GM21423 (cell line): ENCODE results near the gene CAPN7.
A peak's percentile ranks its signal among the peaks of the same experiment; 100 is the strongest.

Experiments
- ATAC-seq: cut with Tn5 transposase; IDR thresholded peaks from one replicate; pipeline ENCODE4 v1.9.1; 2021; ENCODE audit warnings: mild to moderate bottlenecking, moderate library complexity; ENCODE audit not compliant: unreplicated experiment

Gene CAPN7

DNA sequence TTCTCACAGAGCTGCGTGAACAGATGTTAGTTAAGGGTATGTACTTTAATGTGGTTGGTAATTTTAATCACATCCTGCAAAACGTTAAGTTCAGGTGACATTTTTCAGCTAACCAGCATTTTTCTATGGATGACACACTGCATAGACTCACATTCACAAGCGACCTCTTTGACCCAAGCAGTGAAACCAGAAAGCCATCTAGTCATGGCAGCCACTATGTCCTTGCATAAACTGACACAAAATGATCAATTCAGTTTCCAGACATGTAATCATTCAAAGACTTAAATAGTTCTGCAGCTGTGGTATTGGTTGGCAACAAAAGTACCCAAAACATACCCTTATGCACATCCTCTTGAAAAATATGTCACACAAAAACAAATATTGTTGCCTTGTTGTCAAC, 7.4 kb upstream of the CAPN7 start:
- no peak for ATAC-seq

DNA sequence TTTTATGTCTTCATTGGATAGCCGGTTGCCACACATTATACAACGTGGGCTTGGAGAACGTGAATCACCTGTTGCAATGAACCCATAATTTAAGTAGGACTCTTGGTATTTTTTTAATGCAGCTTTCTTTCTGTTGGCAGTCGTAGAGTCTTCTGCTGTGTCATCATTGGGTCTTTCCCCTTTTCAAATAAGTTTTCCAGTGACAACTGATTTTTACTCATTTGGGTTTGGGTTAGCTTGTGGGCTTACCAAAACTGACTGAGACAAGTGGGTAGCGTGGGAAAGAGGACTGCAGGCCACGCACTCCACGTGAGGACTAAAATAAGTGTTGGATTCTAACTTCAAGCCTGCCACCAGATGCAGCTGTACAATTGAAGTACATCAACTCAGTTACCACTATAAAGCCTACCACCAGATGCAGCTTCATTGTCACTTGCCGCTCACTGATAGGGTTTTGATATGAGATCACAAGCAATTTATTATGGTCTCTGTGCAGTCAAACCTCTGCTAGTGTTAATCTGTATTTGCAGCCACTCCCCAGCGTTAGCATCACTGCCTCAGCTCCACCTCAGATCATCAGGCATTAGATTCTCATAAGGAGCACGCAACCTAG, 6.4 kb upstream of the CAPN7 start:
- ATAC-seq: no peak

DNA sequence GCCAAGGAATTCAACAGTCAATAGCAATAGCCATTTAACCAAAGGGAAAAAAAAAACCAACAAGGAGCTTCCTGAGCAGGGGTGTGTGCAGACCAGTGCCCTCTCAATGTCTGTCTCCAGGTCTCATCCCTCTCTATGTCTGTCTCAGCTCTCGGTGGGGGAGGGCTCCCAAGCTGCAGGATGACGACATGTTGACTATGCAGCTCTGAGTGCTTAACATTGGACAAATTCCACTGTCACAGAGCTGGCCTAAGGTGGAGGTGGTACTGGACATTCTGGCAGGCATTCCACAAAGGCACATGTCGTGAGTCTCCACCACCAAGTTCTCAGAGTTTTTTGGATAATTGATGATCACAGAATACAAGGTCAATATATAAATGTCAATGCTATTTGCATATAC, 2.0 kb upstream of the CAPN7 start:
- no peak for ATAC-seq

DNA sequence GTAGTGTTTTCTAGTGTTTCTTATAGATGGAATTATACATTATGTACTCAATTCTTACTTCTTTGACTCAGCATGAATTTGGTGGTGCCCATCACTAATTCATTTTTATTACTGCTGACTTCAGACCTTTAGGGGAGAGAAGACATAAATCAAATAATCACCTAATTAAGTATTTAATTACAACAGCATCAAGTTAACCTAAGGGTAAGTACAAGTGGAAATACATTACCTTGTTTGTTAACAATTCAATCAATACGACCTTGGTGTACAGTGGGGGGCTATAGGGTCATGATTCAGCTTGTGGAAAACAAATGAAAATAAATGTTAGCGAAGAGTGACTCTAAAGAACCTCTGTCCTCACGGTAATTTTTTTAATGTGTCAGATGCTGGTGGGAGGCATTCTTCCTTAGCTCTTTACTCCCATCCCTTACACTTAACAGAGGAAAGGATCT, 538 bp upstream of the CAPN7 start:
- no peak for ATAC-seq

DNA sequence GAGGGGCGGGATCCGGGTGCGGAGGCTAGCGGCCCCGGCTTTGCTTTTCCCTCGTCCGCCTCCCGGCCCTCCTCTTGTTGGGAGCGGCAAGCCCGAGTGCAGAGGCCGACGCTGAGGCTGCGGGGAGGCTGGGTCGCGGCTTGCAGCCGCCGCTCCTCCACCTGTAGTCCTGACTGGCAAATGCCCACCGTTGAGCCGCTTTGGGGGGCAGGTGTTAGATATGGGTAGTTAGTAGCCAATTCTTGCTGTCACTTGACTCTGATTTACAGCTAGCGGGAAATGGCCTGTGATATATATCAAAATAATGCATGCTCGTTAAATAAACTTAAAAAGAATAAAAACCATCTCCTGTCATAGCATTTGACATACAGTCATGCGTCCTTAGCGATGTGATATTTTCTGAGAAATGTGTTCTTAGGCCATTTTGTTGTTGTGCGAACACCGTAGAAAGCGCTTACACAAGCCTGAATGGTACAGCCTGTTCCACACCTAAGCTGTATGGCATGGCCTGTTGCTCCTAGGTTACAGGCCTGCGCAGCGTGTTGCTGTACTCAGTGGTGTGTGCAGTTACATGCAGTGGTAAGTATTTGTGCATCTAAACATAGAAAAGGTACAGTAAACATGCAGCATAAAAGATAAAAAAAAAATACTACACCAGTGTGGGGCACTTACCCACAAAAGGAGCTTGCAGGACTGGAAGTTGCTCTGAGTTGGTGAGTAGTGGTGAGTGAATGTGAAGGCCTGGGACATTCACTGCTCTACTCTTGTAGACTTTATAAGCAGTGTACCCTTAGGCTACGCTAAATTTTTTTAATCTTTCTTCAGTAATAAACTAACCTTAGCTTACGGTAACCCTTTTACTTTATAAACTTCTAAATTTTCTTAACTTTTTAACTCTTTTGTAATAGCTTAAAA, 873 bp downstream of the CAPN7 start:
- ATAC-seq: peak; percentile 17

DNA sequence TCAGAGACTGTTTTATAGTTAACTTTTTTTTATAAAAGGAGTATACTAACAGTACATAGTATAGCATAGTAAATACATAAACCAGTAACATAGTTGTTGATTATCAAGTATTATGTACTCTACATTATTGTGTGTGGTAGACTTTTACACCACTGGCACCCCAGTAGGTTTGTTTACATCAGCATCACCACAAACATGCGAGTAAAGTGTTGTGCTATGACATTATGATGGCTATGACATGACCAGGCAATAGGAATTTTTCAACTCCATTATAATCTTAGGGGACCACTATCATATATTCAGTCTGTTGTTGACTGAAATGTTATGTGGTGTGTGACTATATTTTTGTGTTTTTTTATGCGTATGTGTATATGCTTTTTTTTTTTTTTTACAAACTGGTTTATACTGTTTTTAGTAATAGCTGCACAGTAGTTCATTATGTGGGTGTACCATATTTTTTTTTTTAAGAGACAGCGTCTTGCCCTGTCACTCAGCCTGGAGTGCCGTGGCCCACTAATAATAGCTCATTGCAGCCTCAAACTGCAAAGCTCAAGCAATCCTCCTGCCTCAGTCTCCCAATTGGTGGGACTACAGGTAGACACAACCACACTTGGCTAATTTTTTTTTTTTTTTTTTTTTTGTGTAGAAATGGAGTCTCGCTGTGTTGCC, 1.9 kb downstream of the CAPN7 start:
- no peak for ATAC-seq

DNA sequence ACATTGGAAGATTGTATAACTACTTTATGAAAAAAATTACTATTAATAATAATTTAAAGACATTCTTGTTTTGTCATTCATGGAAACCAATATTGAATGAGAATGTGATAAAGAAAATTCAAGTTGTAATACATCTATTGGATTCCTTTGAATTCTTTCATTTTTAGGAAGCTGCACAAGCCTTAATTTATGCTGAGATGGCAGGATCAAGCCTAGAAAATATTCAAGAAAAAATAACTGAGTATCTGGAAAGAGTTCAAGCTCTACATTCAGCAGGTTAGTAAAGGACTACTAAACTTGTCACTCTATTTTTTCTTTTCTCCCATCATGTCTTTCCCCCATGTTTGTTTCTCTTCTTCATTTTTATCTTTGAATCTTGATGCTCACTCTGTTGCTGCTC, 5.9 kb downstream of the CAPN7 start:
- ATAC-seq: no peak

DNA sequence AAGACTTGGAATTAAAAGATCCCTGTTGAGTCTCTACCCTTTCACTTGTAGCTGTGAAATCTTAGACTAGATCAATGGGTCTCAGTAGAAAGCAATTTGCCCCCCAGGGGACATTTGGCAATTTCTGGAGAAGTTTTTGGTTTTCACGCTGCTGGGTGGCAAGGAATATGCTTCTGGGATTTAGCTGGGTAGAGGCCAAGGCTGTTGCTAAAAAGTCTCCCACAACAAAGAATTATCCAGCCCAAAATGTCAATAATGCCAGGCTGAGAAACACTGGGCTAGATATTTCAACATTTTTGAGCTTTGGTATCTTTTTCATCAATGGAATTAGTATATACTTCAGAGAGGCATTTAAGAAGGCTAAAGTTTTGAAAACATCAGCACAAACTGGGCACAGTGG, 8.7 kb downstream of the CAPN7 start:
- ATAC-seq: no peak

DNA sequence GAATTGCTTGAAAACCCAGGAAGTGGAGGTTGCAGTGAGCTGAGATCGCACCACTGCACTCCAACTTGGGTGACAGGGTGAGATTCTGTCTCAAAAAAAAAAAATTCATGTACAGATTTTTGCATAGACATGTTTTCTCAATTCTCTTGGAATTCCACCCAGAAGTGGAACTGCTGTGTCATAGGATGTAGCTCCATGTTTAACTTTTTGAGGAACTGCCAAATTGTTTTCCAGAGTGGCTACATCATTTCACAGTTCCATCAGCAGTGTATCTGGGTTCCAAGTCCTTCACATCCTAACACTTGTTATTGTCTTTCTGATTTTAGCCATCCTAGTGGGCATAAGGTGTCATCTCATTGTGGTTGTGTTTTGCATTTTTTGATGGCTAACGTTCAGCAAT, 9.9 kb downstream of the CAPN7 start:
- no peak for ATAC-seq

DNA sequence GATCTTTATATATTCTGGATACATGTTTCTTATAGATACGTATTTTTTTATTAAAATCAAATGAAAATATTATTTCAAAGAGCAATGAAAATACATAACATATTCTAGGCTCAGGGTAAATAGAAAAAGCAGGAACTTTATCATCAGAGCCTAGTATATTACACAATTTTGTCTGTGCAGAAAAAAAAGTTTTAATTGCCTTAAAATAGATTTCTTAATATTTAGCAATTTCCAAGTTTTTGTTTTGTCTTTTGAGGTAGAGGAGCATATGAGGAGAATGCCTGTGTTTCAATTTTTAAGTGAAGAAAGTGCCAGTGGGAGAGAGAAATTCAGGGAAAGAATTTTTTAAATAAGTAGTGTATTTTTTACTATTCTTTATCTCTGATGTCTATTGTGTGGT, 10.5 kb downstream of the CAPN7 start:
- no peak for ATAC-seq

DNA sequence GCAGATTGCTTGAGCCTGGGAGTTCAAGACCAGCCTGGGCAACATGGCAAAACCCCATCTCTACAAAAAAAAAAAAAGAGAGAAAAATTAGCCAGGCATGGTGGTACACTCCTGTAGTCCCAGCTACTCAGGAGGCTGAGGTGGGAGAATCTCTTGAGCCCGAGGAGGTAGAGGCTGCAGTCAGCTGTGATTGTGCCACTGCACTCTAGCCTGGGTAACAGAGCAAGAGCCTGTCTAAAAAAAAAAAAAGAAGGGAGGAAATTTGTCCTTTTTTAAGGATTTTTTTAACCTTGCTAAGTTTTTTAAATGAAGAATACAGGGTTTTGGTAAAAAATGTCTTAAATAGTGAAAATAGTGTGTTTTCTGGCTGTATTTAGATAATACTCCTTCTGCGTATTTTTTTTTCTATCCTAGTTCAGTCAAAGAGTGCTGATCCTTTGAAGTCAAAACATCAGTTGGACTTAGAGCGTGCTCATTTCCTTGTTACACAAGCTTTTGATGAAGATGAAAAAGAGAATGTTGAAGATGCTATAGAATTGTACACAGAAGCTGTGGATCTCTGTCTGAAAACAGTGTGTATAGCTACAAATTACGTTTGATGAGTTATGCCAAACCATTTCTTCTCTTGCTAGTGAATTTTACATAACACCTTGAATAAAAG, 11.1 kb downstream of the CAPN7 start:
- no peak for ATAC-seq

DNA sequence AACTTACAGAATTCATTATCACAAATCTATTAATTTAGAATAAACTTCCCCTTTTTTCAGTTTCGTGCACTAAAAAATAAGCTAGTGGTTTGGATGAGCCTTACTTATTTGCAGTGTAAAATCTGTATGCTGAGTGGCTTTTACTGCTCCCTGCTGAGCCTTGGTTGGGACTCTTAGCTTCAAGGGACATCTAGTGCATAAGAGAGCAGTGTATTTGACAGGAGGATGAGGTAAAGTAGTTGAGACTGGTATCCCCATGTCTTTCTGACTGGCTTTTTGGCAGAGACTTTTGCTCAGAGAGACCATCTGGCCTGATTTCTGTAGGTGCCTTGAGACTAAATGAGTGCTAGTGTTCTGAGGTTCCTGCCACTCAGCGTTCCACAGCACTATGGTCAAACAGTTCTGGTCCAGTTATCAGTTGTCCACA, 11.8 kb downstream of the CAPN7 start:
- no peak for ATAC-seq

DNA sequence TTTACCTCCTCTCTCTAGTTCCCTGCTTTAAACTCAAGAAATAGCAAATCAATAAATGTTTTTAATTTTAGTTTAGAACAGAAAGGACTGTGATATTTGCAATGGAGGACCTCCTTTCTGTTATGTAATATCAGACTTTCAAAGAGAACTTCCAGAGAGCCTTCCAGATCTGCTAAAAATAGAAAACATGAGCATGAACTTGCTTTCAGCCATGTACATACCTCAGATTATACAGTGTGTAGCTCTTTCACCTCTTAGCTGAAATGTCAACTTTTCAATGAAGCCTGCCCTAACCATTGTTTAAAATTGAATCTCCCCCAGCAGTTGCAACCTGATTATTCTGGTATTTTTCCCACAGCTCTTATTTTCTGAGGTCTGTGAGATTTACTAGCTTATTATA, 12.6 kb downstream of the CAPN7 start:
- ATAC-seq: no peak

DNA sequence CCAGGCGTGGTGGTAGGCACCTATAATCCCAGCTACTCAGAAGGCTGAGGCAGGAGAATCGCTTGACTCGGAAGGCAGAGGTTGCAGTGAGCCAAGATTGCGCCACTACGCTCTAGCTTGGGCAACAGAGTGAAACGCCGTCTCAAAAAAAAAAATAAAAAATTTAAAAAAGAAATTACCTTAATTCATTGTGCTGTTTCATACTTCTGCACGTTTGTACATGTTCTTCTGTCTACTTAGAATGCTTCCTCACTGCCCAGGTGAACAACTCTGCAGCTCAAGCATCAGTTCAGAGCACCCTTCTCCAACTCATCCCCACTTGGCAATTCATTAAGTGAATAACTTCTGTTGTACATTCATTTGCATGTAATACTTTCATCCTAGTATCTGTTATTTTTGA, 14.0 kb downstream of the CAPN7 start:
- ATAC-seq: no peak

DNA sequence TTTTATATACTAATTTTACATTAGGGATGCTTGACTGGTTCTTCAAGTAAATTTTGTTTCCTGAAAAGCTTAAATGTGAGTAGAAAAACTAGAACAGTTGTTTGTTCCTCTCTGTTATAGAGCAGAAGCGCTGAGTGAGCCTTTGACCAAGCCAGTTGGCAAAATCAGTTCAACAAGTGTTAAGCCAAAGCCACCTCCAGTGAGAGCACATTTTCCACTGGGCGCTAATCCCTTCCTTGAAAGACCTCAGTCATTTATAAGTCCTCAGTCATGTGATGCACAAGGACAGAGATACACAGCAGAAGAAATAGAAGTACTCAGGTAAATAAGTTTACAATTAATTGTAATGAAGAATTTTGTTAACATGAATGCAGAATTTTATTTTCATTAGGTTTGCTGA, 14.6 kb downstream of the CAPN7 start:
- ATAC-seq: no peak

DNA sequence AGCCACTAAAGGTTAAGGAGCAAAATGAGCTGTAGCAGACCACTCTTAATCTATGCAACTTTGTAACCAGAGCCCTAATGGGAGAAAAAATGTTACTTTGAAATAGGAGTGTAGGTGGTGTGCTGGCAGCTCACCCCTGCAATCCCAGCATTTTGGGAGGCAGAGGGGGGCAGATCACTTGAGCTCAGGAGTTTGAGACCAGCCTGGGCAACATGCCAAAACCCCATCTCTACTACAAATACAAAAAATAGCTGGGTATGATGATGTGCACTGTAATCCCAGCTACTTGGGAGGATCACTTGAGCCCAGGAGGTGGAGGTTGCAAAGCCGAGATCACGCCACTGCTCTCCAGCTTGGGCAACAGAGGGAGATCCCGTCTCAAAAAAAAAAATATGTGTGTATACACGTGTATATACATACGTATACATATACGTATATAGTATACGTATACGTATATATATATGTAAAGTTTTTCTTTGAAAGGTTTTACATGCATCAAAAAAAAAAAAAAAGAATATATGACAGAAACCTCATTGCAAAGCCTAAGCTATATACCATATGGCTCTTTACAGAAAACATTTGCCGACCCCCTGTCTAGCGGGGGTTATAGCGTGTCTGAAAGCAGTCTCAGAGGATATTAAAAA, 15.7 kb downstream of the CAPN7 start:
- ATAC-seq: no peak

DNA sequence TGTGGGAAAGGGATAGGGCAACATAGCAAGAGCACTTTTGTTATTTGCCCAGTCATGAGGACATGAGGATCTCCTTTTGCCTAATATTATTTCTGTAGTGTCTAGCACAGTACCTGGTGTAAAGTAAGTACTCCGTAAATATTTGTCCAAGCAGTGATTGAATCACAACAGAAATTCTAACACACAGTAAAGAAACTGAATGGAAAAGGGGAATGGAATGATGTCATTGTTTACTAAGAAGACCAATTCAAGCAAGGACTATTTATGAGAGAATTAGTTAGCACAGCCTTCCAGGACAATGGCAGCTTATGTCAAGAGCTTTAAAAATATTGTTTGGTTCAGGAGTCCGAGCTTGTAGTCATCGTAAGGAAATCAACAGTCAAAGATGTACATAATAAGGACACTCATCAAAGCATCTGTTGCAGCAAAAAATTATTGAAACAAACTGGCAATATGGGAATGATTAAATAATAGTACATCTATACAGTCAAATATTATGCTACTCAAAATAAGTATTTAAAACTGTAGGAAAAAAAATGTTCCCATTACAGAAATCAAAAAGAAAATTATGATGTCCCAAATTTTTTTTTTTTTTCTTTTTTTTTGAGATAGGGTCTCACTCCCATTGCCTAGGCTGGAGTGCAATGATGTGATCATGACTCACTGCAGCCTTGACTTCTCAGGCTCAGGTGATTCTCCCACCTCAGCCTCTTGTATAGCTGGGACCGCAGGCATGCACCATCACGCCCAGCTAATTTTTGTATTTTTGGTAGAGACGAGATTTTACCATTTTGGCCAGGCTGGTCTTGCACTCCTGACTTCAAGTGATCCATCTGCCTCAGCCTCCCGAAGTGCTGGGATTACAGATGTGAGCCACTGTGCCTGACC, 17.9 kb downstream of the CAPN7 start:
- ATAC-seq: no peak

DNA sequence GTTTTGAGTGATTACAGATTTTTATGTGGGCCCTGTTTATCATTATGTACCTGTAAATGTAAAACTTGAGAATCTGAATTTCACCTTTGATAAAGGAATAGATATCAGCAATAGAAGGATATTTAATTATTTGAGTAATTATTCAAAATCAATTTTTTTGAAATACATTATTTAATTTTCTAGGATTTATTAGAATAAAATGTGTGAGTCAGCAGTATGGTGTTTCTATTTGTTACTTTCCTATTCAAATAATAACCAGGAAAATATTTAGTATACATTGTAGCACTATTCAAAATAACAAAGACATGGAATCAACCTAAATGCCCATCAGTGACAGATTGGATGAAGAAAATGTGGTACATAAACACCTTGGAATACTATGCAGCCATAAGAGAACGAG, 22.1 kb downstream of the CAPN7 start:
- no peak for ATAC-seq

DNA sequence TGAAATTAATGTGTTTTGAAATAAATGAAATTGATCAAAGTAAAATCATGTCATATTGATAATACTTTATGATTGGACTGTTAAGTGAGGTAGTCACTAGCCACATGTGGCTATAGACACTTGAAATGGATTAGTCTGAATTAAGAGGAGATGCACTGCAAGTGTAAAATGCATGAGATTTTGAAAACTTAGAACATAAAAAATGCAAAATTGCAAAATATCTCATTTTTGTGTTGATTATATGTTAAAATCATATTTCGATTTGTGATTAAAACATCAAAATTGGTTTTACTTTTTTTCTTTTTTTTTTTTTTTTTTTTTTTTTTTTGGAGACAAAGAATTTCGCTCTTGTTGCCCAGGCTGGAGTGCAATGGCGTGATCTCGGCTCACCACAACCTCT, 23.2 kb downstream of the CAPN7 start:
- ATAC-seq: no peak

DNA sequence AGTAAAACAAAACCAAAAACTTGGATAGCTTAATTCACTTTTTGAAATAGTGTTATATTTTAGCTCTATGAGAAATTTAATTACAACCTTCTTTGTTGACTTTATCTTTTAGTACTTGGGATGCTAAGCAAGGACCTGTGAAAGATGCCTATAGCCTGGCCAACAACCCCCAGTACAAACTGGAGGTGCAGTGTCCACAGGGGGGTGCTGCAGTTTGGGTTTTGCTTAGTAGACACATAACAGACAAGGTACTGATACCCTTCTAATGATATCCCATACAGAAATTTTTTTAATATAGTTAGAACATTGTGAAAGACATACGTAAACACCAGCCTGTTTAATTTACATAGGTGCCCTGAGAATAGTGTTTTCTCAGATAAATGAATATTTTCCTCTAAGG, 35.3 kb downstream of the CAPN7 start:
- no peak for ATAC-seq
